ENCODE results near the gene IL9. TPM values are rescaled to one million over a fixed set of nuclear protein-coding genes. Genes with fewer than 3 reads are reported as not detected.

The IL9 gene
- total and polyA plus RNA-seq, 2 donors (not counting 1 experiment from before 2014, with no cell fraction given) = not detected

DNA sequence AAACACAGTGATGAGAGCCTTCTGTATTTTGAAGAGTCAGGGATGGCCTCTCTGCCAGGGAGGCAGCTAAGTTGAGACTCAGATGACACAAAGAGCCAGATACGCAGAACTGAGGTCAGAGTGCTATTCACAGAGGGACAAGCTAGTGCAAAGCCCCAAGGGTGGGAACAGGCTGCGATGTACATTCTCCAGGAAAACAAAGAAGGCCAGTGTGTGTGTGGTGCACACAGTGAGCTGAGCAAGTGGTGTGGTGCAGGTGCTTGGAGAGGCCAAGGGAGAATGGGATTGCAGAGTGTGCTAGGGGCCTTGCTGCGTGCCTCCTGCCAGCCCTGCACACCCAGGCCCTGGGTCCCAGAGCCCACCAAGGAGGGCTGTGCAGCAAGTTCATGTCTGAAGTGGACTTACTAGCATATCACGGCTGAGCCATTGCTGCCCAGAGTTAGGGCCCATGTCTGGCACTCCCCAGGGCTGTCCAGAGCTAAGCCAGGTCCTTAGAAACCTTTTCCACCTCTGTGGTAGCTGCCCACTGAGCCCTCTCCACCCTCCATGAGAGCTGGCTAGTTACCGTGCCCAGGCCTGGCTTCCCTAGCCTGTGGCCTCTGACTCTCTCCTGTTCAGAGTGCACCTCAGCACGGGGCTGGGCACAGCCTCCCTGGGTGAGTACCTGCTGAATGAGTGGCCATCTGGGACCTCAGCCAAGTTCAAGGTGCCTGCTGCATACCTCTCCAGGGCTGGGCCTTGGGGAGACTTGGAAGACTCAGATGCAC, 51.9 kb downstream of the IL9 start:
- Histone ChIP-seq H2AFZ (ENCODE audit: low read length) (no peak overlapping the region), H4K20me1 (ENCODE audit: control insufficient read depth, extremely low read depth, insufficient read depth, low read length) (no peaks in the 10 kb centered on the region), H3K4me3 (replicated peaks in 1 of 4; ENCODE audit: control extremely low read depth in 1 of 4, insufficient read depth in 1 of 4, low read depth in 3 of 4, low read length in 4 of 4) (no peak overlapping the region), H3K4me1 (ENCODE audit: control insufficient read depth, extremely low read depth, insufficient read depth, low read length) (no peaks in the 10 kb centered on the region), H3K9ac (ENCODE audit: insufficient read depth, low read length) (no peak overlapping the region), H3K27me3 (ENCODE audit: control insufficient read depth, insufficient read depth, low read length) (no peaks in the 10 kb centered on the region), H3K79me2 (ENCODE audit: control insufficient read depth, insufficient read depth, low read length) (no peaks in the 10 kb centered on the region), H3K9me3 (ENCODE audit: control insufficient read depth, insufficient read depth, low read depth, low read length) (no peaks in the 10 kb centered on the region), H3K27ac (ENCODE audit: insufficient read depth, low read length) (no peak overlapping the region), H3K36me3 (ENCODE audit: control insufficient read depth, insufficient read depth, low read length) (no peaks in the 10 kb centered on the region), H3K4me2 (ENCODE audit: extremely low read depth, insufficient read depth, low read length) (no peak overlapping the region)
- DNase-seq (ENCODE audit: low read depth in 2 of 2) = no peak
- TF ChIP-seq, protein P1, sequence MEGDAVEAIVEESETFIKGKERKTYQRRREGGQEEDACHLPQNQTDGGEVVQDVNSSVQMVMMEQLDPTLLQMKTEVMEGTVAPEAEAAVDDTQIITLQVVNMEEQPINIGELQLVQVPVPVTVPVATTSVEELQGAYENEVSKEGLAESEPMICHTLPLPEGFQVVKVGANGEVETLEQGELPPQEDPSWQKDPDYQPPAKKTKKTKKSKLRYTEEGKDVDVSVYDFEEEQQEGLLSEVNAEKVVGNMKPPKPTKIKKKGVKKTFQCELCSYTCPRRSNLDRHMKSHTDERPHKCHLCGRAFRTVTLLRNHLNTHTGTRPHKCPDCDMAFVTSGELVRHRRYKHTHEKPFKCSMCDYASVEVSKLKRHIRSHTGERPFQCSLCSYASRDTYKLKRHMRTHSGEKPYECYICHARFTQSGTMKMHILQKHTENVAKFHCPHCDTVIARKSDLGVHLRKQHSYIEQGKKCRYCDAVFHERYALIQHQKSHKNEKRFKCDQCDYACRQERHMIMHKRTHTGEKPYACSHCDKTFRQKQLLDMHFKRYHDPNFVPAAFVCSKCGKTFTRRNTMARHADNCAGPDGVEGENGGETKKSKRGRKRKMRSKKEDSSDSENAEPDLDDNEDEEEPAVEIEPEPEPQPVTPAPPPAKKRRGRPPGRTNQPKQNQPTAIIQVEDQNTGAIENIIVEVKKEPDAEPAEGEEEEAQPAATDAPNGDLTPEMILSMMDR (conservative IDR thresholded peaks at IDR 0.05 in 1 of 2, IDR thresholded peaks at IDR 0.05 in 1 of 2; ENCODE audit: low read depth in 1 of 2, low read length in 2 of 2) = no peak

- Histone ChIP-seq H3K79me2 (ENCODE audit: control insufficient read depth, insufficient read depth, low read length) (no peaks in the 10 kb centered on the region), H3K4me2 (ENCODE audit: extremely low read depth, insufficient read depth, low read length) (no peak overlapping the region), H3K27me3 (ENCODE audit: control insufficient read depth, insufficient read depth, low read length) (no peaks in the 10 kb centered on the region), H3K4me3 (replicated peaks in 1 of 4; ENCODE audit: control extremely low read depth in 1 of 4, insufficient read depth in 1 of 4, low read depth in 3 of 4, low read length in 4 of 4) (no peak overlapping the region), H4K20me1 (ENCODE audit: control insufficient read depth, extremely low read depth, insufficient read depth, low read length) (no peaks in the 10 kb centered on the region), H3K4me1 (ENCODE audit: control insufficient read depth, extremely low read depth, insufficient read depth, low read length) (no peaks in the 10 kb centered on the region), H3K9ac (ENCODE audit: insufficient read depth, low read length) (no peak overlapping the region), H3K36me3 (ENCODE audit: control insufficient read depth, insufficient read depth, low read length) (no peaks in the 10 kb centered on the region), H3K27ac (ENCODE audit: insufficient read depth, low read length) (no peak overlapping the region), H3K9me3 (ENCODE audit: control insufficient read depth, insufficient read depth, low read depth, low read length) (no peaks in the 10 kb centered on the region), H2AFZ (ENCODE audit: low read length) (no peak overlapping the region)
- TF ChIP-seq EZH2 (IDR thresholded peaks at IDR 0.05; ENCODE audit: low read length, missing control alignments) = no peak
- TF ChIP-seq, protein P1 (conservative IDR thresholded peaks at IDR 0.05 in 1 of 2, IDR thresholded peaks at IDR 0.05 in 1 of 2; ENCODE audit: low read depth in 1 of 2, low read length in 2 of 2) = no peak
- DNase-seq (ENCODE audit: low read depth in 2 of 2) = no peak
Observed at GRCh38 chr5:135842737-135843136, 52.9 kb downstream of the IL9 start.

Other genes starting within 250 kb of the IL9 start
- not detected in 2 replicates for gene SLC25A48, start 61.2 kb downstream of the IL9 start, total RNA-seq
- gene SLC25A48, start 61.2 kb downstream of the IL9 start, polyA plus RNA-seq = not detected in 2 replicates
- gene LECT2, start 59.1 kb upstream of the IL9 start, total RNA-seq = not detected in 2 replicates
- not detected in 2 replicates for gene LECT2, start 59.1 kb upstream of the IL9 start, polyA plus RNA-seq
- 270 and 398 TPM in 2 replicates for gene TGFBI, start 133.1 kb upstream of the IL9 start, total RNA-seq
- gene TGFBI, start 133.1 kb upstream of the IL9 start, polyA plus RNA-seq = 525 and 889 TPM in 2 replicates
- 43.4 and 44.3 TPM in 2 replicates for gene SMAD5, start 237.0 kb upstream of the IL9 start, total RNA-seq
- 89.4 and 128 TPM in 2 replicates for gene SMAD5, start 237.0 kb upstream of the IL9 start, polyA plus RNA-seq

All from fibroblast of lung (primary cell).